MM.1S (cell line): Measurements from ENCODE around the gene MACIR.

Experiments
- EZH2 ChIP-seq: fragments of 300-600 bp; sonication (generic); optimal IDR thresholded peaks from 2 replicates; pipeline ENCODE3; 2017; ENCODE audit warnings: low read depth, mild to moderate bottlenecking, antibody characterized with exemption, low read length, mixed read lengths
- EZH2phosphoT487 ChIP-seq: fragments of 300-600 bp; sonication (generic); IDR thresholded peaks from 2 replicates; pipeline ENCODE4 v1.6.1; 2018; ENCODE audit warnings: antibody characterized with exemption, low read length
- TF ChIP-seq, protein P1 (sequence below): fragments of 300-600 bp; sonication (generic); IDR thresholded peaks from 2 replicates; pipeline ENCODE4 v1.5.1; 2016; ENCODE audit warnings: antibody characterized with exemption, low read length, mixed read lengths

DNA sequence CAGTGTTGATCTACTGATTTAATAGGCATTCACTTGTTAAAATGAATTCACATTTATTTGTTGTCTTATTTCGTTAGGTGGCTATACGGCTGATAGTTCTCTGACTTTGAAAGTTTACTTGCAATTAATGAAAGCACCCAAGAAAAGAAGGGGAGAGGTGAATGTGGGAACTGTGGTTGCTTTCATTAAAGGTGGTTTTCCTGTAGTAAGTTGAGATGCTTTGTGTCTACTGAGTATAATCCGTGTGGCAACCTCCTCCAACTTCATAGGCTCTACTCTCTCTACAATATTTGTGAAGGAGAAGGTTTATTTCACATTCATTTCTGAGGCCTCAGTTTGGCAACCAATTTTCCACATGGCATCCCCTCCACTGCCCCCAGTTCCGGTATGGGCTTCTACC lies 12.8 kb upstream of the MACIR start:
- TF ChIP-seq, protein P1, sequence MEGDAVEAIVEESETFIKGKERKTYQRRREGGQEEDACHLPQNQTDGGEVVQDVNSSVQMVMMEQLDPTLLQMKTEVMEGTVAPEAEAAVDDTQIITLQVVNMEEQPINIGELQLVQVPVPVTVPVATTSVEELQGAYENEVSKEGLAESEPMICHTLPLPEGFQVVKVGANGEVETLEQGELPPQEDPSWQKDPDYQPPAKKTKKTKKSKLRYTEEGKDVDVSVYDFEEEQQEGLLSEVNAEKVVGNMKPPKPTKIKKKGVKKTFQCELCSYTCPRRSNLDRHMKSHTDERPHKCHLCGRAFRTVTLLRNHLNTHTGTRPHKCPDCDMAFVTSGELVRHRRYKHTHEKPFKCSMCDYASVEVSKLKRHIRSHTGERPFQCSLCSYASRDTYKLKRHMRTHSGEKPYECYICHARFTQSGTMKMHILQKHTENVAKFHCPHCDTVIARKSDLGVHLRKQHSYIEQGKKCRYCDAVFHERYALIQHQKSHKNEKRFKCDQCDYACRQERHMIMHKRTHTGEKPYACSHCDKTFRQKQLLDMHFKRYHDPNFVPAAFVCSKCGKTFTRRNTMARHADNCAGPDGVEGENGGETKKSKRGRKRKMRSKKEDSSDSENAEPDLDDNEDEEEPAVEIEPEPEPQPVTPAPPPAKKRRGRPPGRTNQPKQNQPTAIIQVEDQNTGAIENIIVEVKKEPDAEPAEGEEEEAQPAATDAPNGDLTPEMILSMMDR: no peak
- TF ChIP-seq EZH2 (no peak), EZH2phosphoT487 (no peak)
